Measurements from ENCODE around the gene OTUD3. TPM values are rescaled to one million over a fixed set of nuclear protein-coding genes. Genes with fewer than 3 reads are reported as not detected.

OTUD3 gene
- total RNA-seq, 4 donors from 2014 or later = 1.9 to 5.0 (median 3.2) TPM

DNA sequence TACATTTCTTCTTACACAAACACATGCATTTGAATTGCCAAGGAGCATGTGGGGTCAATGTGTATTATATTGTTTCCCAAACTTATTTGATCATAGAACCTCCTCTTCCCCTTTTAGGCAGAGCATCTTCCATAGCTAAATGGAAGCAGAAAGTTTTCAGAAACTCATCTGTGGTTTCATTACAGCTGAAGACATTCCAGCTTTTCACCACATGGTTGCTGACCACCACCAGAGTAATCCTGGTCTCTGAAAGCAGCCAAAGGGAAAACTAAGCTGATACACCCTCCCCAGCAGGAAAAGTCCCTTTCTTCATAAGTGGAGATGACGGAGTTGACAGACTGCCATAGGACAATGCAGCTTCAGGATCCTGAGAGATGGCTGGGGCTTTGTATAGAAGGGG lies 30.2 kb upstream of the OTUD3 start:
- no peaks in the 10 kb centered on the region for H3K36me3 ChIP-seq
- peaks cover 0 to 5% (median 0%) of the 10 kb centered on the region in 4 donors for H3K27me3 ChIP-seq
- H3K9me3 ChIP-seq = no peaks in the 10 kb centered on the region
- H3K27ac ChIP-seq = no peak overlapping the region
- DNase-seq = no peak
- intact Hi-C loops (cut with DNase I) = no loop called here
- TF ChIP-seq, protein P1, sequence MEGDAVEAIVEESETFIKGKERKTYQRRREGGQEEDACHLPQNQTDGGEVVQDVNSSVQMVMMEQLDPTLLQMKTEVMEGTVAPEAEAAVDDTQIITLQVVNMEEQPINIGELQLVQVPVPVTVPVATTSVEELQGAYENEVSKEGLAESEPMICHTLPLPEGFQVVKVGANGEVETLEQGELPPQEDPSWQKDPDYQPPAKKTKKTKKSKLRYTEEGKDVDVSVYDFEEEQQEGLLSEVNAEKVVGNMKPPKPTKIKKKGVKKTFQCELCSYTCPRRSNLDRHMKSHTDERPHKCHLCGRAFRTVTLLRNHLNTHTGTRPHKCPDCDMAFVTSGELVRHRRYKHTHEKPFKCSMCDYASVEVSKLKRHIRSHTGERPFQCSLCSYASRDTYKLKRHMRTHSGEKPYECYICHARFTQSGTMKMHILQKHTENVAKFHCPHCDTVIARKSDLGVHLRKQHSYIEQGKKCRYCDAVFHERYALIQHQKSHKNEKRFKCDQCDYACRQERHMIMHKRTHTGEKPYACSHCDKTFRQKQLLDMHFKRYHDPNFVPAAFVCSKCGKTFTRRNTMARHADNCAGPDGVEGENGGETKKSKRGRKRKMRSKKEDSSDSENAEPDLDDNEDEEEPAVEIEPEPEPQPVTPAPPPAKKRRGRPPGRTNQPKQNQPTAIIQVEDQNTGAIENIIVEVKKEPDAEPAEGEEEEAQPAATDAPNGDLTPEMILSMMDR (IDR thresholded peaks at IDR 0.05) = no peak
- TF ChIP-seq POLR2A (IDR thresholded peaks at IDR 0.05) = no peak
- no peaks in the 10 kb centered on the region for H3K4me1 ChIP-seq
- WGBS, 2 donors = 63 to 100% methylated on average over 1 of the region's 1 CpG
- H3K4me3 ChIP-seq = no peak overlapping the region

DNA sequence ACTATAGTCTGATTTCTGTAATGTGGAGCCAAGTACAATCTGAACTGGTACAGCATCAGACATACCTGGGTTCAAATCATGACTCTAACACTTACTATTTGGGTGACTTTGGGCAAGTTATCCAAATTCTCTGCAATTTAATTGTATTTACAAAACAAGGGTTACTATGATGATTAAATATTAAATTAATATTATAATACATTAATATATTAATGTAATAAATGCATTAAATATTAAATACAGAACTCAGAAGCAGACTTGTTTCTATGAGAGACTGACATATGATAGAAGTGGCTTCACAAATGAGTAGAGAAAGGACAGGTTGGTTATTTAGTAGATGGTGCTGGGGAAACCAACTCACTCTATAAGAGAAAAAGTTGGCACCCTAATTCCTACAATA lies 27.3 kb upstream of the OTUD3 start:
- Histone ChIP-seq H3K9me3 (no peaks in the 10 kb centered on the region), H3K4me1 (no peaks in the 10 kb centered on the region), H3K4me3 (no peak overlapping the region), H3K36me3 (no peaks in the 10 kb centered on the region), H3K27me3 (peaks cover 0 to 17% (median 0%) of the 10 kb centered on the region in 4 donors), H3K27ac (no peak overlapping the region)
- intact Hi-C loops (cut with DNase I) = no loop called here
- DNase-seq = no peak
- TF ChIP-seq POLR2A (IDR thresholded peaks at IDR 0.05) = no peak
- TF ChIP-seq, protein P1 (IDR thresholded peaks at IDR 0.05) = no peak

- 28 to 29% methylated on average over 5 of the region's 5 CpGs for WGBS, 2 donors
- DNase-seq = no peak
- Histone ChIP-seq H3K9me3 (peaks cover 0 to 6% (median 0%) of the 10 kb centered on the region in 3 donors), H3K27ac (no peak overlapping the region), H3K36me3 (no peaks in the 10 kb centered on the region), H3K4me3 (no peak overlapping the region), H3K4me1 (no peaks in the 10 kb centered on the region), H3K27me3 (peaks cover 0 to 34% (median 0%) of the 10 kb centered on the region in 4 donors)
- intact Hi-C loops (cut with DNase I) = no loop called here
- TF ChIP-seq POLR2A (IDR thresholded peaks at IDR 0.05) = no peak
- TF ChIP-seq, protein P1 (IDR thresholded peaks at IDR 0.05) = no peak
These were observed 23.3 kb upstream of the OTUD3 start for GRCh38 chr1:19858893-19859292.

DNA sequence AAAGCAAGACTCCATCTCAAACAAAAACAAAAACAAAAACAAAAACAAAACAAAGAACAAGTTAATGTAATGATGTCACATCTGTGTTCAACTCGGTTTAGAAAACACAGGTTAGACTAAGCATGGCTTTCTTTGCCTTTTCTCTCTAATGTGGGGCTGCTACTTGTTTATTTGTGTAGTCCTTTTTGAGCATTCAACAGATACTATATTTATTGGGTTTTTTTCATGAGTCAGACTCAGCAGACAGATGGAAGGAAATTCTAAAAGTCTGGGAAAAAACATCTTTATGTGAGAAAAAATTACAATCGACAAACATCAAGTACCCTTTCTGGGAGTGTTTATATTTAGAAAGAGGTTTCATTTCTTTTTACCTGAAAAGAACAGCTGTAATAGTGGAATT lies 22.3 kb upstream of the OTUD3 start:
- intact Hi-C loops (cut with DNase I) = no loop called here
- DNase-seq = no peak
- peaks cover 0 to 34% (median 0%) of the 10 kb centered on the region in 4 donors for H3K27me3 ChIP-seq
- H3K4me3 ChIP-seq = no peak overlapping the region
- no peaks in the 10 kb centered on the region for H3K4me1 ChIP-seq
- H3K36me3 ChIP-seq = no peaks in the 10 kb centered on the region
- H3K9me3 ChIP-seq = peaks cover 0 to 6% (median 0%) of the 10 kb centered on the region in 3 donors
- WGBS, 2 donors = 57 to 70% methylated on average over 2 of the region's 2 CpGs
- H3K27ac ChIP-seq = no peak overlapping the region
- TF ChIP-seq, protein P1 (IDR thresholded peaks at IDR 0.05) = no peak
- no peak for TF ChIP-seq POLR2A (IDR thresholded peaks at IDR 0.05)

- no peak for DNase-seq
- WGBS, 2 donors = 71 to 73% methylated on average over 2 of the region's 2 CpGs
These were observed 21.8 kb upstream of the OTUD3 start for GRCh38 chr1:19860418-19860817.

More at GRCh38 chr1:19860418-19860817, 21.8 kb upstream of the OTUD3 start:
- peaks cover 0 to 6% (median 0%) of the 10 kb centered on the region in 3 donors for H3K9me3 ChIP-seq
- TF ChIP-seq, protein P1 (IDR thresholded peaks at IDR 0.05) = no peak
- no peak for TF ChIP-seq POLR2A (IDR thresholded peaks at IDR 0.05)
- H3K4me3 ChIP-seq = no peak overlapping the region
- H3K4me1 ChIP-seq = no peaks in the 10 kb centered on the region
- no peak overlapping the region for H3K27ac ChIP-seq
- H3K27me3 ChIP-seq = peaks cover 0 to 38% (median 0%) of the 10 kb centered on the region in 4 donors
- H3K36me3 ChIP-seq = no peaks in the 10 kb centered on the region
- intact Hi-C loops (cut with DNase I) = no loop called here

Measured in esophagus squamous epithelium (tissue), 5 donors.